ENCODE results near the gene JARID2.

The JARID2 gene

GRCh38 chr6:15550546-15551123, 304.8 kb downstream of the JARID2 start:
- H3K4me3 ChIP-seq (ENCODE audit: low read depth, low read length), result no peak overlapping the region
- TF ChIP-seq, protein P1, sequence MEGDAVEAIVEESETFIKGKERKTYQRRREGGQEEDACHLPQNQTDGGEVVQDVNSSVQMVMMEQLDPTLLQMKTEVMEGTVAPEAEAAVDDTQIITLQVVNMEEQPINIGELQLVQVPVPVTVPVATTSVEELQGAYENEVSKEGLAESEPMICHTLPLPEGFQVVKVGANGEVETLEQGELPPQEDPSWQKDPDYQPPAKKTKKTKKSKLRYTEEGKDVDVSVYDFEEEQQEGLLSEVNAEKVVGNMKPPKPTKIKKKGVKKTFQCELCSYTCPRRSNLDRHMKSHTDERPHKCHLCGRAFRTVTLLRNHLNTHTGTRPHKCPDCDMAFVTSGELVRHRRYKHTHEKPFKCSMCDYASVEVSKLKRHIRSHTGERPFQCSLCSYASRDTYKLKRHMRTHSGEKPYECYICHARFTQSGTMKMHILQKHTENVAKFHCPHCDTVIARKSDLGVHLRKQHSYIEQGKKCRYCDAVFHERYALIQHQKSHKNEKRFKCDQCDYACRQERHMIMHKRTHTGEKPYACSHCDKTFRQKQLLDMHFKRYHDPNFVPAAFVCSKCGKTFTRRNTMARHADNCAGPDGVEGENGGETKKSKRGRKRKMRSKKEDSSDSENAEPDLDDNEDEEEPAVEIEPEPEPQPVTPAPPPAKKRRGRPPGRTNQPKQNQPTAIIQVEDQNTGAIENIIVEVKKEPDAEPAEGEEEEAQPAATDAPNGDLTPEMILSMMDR (IDR thresholded peaks at IDR 0.05; ENCODE audit: control insufficient read depth, extremely low read depth, insufficient read depth), result no peak
- DNase-seq (ENCODE audit: low read depth), result no peak

DNA sequence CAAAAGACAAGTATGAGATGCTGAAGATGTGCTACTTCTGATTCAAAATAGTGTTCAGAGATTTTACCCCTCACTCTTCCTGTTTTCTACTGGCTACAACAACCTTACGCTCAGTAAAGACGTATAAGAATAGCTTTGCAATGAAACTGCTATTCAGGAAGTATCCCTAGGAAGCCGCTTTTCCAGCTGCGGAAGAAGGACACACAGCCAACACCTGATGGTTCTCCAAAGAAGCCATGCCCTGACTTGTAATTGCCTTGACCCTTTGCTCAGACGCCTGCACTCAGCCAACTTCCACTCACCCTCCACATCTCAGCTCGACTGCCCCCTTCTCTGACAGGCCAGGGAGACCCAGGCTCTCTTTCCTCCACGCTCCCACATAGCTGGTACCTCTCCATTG, 305.4 kb downstream of the JARID2 start:
- DNase-seq (ENCODE audit: low read depth), result no peak
- H3K4me3 ChIP-seq (ENCODE audit: low read depth, low read length), result no peak overlapping the region
- TF ChIP-seq, protein P1 (IDR thresholded peaks at IDR 0.05; ENCODE audit: control insufficient read depth, extremely low read depth, insufficient read depth), result no peak

GRCh38 chr6:15551798-15552197, 305.9 kb downstream of the JARID2 start:
- TF ChIP-seq, protein P1 (IDR thresholded peaks at IDR 0.05; ENCODE audit: control insufficient read depth, extremely low read depth, insufficient read depth), result no peak
- no peak for DNase-seq (ENCODE audit: low read depth)
- no peak overlapping the region for H3K4me3 ChIP-seq (ENCODE audit: low read depth, low read length)

DNA sequence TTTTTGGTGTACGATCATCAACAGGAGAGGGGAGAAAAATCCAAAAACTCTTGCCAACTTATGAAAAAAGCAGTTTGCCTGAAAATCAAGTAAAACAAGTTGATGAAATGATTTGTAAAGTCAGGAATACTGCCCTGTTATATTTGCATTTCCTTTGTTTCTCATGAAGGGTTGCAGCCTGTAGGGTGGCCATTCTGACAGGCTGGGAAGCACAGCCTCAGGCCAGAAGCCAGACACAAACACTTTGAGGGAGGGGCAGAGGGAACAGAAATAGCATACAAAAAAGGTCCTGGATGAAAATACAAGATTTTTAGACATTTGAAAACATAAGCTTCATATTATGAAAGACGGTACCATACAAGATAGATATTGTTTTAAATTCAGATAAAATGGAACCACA, 307.2 kb downstream of the JARID2 start:
- TF ChIP-seq, protein P1 (IDR thresholded peaks at IDR 0.05; ENCODE audit: control insufficient read depth, extremely low read depth, insufficient read depth), result no peak
- no peak for DNase-seq (ENCODE audit: low read depth)
- H3K4me3 ChIP-seq (ENCODE audit: low read depth, low read length), result no peak overlapping the region

GRCh38 chr6:15553736-15554294, 307.9 kb downstream of the JARID2 start:
- no peak for DNase-seq (ENCODE audit: low read depth)
- H3K4me3 ChIP-seq (ENCODE audit: low read depth, low read length), result no peak overlapping the region
- TF ChIP-seq, protein P1 (IDR thresholded peaks at IDR 0.05; ENCODE audit: control insufficient read depth, extremely low read depth, insufficient read depth), result no peak

DNA sequence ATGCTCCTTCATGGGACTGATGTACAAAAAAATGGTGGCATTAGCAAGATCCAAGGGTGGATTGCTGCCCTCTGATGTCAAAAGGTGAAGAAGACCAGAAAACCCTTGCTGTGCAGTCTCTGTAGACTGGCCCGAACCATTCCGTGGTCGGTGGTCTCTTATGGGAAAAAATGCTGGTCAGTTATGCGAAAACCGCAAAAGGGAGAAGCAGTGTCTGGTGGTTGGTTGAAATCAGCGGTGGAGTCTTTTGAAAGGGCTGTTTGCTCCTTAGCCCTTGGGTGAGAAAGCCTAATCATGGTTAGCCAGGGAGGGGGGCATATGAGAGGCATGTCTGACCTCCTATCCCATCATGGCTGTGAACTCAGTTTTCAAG, 308.8 kb downstream of the JARID2 start:
- TF ChIP-seq, protein P1 (IDR thresholded peaks at IDR 0.05; ENCODE audit: control insufficient read depth, extremely low read depth, insufficient read depth), result no peak
- no peak for DNase-seq (ENCODE audit: low read depth)
- H3K4me3 ChIP-seq (ENCODE audit: low read depth, low read length), result no peak overlapping the region
